ENCODE results near the gene STS.

GRCh38 chrX:7191681-7192110 lies 44.2 kb downstream of the STS start:
- peak in 2 of 4 donors; percentile 5 for TF ChIP-seq CTCF (IDR thresholded peaks at IDR 0.05)
- no peak for TF ChIP-seq POLR2A (IDR thresholded peaks at IDR 0.05)
